KG1 (cell line): ENCODE data around the gene SMPDL3A.

Experiments
- DNase-seq: peaks from one replicate; lab custom pipeline; 2025; lab: John Stamatoyannopoulos, UW

SMPDL3A gene

GRCh38 chr6:122804962-122805485 lies 16.0 kb downstream of the SMPDL3A start:
- DNase-seq = no peak

DNA sequence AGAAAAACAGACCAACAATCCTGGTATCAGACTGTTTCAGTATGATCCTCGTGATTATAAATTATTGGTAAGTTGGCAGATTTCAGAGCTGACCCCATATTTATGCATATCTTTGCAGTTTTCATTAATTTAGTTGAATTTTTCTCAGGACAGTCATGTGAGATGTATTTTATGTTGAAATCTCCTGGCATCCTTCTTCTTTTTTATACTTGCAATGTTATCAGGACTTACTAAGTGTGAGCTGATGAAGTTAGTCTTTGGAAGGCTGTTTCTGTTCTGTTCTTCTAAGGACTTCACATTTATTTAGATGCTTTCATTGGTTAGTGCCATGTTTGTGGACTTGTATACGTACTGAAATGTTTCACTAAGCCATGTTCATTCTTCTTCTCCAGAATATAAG lies 17.2 kb downstream of the SMPDL3A start:
- no peak for DNase-seq

GRCh38 chr6:122808121-122808885 lies 19.2 kb downstream of the SMPDL3A start:
- no peak for DNase-seq

DNA sequence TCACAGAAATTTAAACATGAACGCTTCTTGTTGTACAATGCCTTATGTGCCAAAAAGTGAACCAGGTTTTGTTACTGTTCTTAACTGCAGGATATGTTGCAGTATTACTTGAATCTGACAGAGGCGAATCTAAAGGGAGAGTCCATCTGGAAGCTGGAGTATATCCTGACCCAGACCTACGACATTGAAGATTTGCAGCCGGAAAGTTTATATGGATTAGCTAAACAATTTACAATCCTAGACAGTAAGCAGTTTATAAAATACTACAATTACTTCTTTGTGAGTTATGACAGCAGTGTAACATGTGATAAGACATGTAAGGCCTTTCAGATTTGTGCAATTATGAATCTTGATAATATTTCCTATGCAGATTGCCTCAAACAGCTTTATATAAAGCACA lies 19.9 kb downstream of the SMPDL3A start:
- DNase-seq = no peak

- DNase-seq = no peak
Observed at GRCh38 chr6:122809691-122810090, 20.6 kb downstream of the SMPDL3A start.

GRCh38 chr6:122810189-122810588 lies 21.1 kb downstream of the SMPDL3A start:
- no peak for DNase-seq

- DNase-seq = no peak
Observed at GRCh38 chr6:122817358-122817757, 28.3 kb downstream of the SMPDL3A start.

DNA sequence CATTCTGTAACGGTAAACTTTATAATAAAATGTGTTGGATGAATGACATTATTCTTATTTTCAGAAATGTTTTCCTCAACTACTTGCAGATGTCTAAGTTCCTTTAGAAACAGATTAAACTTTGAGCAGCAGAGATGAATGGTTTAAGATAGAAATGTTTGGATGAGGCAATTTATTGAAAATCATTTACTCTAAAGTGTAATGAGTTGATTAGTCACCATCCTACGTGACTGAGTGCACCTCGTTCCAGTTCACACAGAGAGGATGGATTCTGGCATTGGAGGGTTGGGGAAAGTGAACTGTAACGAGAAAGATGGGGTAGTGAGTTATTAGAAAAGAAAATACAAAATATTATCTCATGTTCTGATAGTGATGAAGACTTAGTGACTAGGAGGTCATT lies 28.7 kb downstream of the SMPDL3A start:
- DNase-seq = no peak

DNA sequence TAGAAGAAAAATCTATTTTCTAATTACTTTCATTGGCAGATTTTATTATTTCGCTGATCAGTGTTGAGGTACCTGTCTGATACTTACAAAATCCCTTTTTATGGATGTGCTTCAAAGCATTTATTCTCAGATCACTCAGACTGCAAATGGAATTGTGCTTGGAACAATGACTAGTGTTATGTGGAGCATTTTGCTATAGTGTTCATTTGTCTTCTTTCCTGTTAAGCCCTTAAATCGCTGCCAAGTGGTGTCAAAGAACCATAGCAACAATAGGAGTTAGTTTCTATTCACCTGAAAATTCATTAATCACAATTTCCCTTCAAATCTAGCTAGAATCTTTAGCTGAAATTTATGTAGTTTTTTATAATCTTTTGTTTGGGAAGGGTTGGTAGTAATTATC lies 29.8 kb downstream of the SMPDL3A start:
- no peak for DNase-seq

GRCh38 chr6:122821095-122821494 lies 32.0 kb downstream of the SMPDL3A start:
- no peak for DNase-seq

DNA sequence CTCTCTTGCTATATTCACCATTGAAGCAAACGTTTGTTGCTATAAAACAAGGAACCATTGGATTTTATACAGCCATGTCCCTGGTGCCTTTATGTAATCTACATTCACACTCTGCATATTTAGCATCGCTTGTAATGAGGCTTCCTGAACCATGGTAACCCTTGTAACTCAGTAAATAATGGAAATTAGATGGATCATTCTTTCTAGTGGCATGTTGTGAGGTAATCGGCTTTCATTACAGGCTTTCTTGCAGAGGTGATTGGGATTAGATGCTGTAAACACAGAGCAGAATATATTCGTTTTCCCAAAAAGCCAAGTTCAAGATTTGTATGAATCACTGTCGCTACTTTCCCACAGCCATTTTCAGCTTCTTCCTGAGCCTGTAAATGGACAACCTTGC lies 36.1 kb downstream of the SMPDL3A start:
- no peak for DNase-seq

GRCh38 chr6:122829456-122829855 lies 40.4 kb downstream of the SMPDL3A start:
- DNase-seq = no peak

DNA sequence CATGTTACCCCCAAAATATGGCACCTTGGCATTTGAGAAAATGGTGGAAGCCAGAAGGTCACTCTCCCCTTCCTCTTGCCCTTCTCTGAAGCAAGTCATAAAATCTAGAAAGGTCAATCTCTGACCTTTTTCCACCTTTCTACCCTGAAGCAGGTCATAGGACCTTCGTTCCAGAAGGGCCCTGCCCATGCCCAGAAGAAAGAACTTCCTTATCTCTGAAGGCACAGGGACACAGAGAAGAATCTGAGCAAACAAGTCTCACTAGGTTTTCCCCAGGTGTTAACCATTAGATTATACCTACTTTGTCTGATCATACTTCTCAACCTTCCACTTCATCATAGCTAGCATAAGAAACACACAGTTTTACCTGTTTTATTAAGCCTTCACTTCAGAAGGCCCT lies 42.5 kb downstream of the SMPDL3A start:
- no peak for DNase-seq

DNA sequence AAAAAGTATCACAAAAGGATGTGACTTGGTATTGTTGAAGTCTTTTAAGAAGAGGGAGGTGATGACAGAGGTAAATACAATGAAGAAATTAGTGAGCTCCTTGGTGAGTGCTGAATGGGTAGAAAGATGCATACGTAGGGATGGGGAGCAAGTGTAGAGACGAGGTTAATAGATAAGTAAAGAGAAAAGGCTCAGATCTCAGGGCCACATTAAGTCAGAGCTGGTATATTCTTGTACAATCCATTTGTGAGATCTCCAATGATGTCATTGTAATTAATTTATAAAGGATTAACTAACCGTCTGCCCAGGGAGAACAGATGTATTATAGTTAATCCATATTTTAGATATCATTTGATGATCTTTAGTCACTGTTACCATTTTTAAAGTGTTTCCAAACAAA lies 43.4 kb downstream of the SMPDL3A start:
- no peak for DNase-seq

DNA sequence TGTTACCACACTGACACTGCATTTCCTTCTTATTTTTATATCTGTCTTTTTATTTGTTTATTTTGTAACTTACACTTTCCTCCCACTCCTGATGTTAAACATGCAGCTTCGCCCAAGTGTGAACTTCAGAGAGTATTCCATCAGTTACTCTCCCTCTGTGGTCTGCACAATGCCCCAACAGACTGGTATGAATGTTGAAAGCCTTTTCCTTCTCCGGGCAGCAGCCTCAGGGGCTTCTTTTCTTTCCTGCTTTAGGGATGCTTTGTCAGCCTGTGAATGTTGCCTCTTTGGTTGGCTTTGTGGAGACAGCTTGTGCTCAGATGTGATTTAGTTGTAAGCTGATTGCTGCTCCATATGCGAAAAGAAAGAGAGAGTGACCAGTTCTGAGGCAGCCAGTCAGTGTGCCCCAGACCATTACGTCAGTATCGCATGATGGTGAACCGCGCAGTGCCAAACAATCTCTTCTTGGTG lies 44.0 kb downstream of the SMPDL3A start:
- DNase-seq = no peak

GRCh38 chr6:122838060-122838780 lies 49.2 kb downstream of the SMPDL3A start:
- DNase-seq = no peak

- DNase-seq = peak; percentile 2
Observed at GRCh38 chr6:122839472-122839871, 50.4 kb downstream of the SMPDL3A start.

DNA sequence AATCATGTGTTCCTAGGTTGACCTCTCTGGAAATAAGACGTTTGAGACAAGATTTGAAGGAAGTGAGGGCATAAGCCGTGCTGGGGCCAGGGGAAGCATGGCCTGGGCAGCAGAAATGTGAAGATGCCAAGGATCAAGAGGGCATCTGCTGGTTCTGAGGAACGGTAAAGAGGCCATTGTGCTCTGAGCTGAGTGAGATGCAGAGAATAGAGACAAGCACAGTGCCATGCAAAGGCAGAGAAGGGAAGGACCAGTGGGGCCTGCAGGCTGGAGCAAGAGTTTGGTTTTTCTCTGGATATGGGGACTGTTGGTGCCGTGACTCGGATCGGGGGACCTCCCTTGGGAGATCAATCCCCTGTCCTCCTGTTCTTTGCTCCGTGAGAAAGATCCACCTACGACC lies 50.8 kb downstream of the SMPDL3A start:
- DNase-seq = no peak

GRCh38 chr6:122845464-122845863 lies 56.4 kb downstream of the SMPDL3A start:
- DNase-seq = no peak

DNA sequence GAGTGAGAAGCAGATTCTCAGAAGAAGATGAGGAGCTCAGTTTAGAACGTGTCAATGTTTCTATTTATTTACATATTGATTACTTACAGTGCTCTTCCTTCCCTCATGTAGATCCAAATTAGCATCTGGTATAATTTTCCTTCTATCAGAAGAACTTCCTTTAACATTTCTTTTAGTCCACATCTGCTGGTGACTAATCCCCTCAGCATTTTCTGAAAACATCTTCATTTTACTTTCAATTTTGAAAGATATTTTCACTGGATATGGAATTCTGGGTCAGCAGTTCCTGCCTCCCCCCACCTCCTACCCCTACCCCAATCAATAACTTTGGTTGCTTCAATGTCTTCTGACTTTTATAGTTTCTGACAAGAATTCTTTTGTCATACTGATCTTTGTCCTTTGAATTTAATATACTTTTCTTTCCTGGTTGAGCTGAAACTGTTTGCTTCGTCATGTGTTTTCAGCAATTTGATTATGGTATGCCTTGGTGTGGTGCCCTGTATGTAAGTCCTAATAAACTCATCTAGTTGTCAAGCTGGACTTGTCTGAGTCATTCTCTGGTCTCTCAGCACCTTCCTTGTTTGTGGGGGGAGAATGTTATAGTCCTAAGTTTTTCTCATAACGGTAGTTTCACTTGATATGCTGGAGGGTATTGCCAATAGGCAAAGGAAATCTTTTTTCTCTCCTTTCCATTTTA lies 57.0 kb downstream of the SMPDL3A start:
- DNase-seq = no peak

GRCh38 chr6:122853259-122853995 lies 64.4 kb downstream of the SMPDL3A start:
- DNase-seq = no peak
